H9 (cell line): Measurements from ENCODE around the gene FUS. TPM values are rescaled to one million over a fixed set of nuclear protein-coding genes. Genes with fewer than 3 reads are reported as not detected.

Source experiments
- DNase-seq: peaks from one replicate; pipeline ENCODE4 v3.0.0-alpha.2; 2017
- H2AFZ ChIP-seq: one replicate; pipeline ENCODE4 v1.6.1; 2013; ENCODE audit warnings: mild to moderate bottlenecking, low read length, control low read depth, moderate library complexity
- H2AK5ac ChIP-seq: 2 replicates; pipeline ENCODE4 v1.6.1; 2013; ENCODE audit warnings: low read length, control low read depth, mixed read lengths; ENCODE audit not compliant: insufficient read length
- H2BK120ac ChIP-seq: one replicate; pipeline ENCODE4 v1.6.1; 2013; ENCODE audit warnings: low read depth, mild to moderate bottlenecking, low read length, control low read depth, inconsistent platforms; ENCODE audit not compliant: poor library complexity, severe bottlenecking
- H2BK12ac ChIP-seq: 2 replicates; pipeline ENCODE4 v1.6.1; 2013; ENCODE audit warnings: low read length, control low read depth, mixed read lengths, low read depth; ENCODE audit not compliant: insufficient read length
- H2BK15ac ChIP-seq: 2 replicates; pipeline ENCODE4 v1.6.1; 2013; ENCODE audit warnings: low read depth, low read length, control low read depth
- H2BK20ac ChIP-seq: one replicate; pipeline ENCODE4 v1.6.1; 2013; ENCODE audit warnings: low read depth, mild to moderate bottlenecking, low read length, control low read depth, inconsistent platforms; ENCODE audit not compliant: poor library complexity, severe bottlenecking
- H2BK5ac ChIP-seq: 2 replicates; pipeline ENCODE4 v1.6.1; 2013; ENCODE audit warnings: low read length, control low read depth, mixed read lengths; ENCODE audit not compliant: insufficient read length
- H3K14ac ChIP-seq: 2 replicates; pipeline ENCODE4 v1.6.1; 2013; ENCODE audit warnings: low read length, control low read depth; ENCODE audit not compliant: insufficient read depth
- H3K18ac ChIP-seq: 2 replicates; pipeline ENCODE4 v1.6.1; 2013; ENCODE audit warnings: low read depth, mild to moderate bottlenecking, mixed read lengths, low read length, control low read depth; ENCODE audit not compliant: insufficient read length
- H3K23ac ChIP-seq: 2 replicates; pipeline ENCODE4 v1.6.1; 2013; ENCODE audit warnings: low read length, control low read depth, mixed read lengths, low read depth; ENCODE audit not compliant: insufficient read length
- H3K23me2 ChIP-seq: 2 replicates; pipeline ENCODE4 v1.6.1; 2013; ENCODE audit warnings: low read depth, mild to moderate bottlenecking, mixed read lengths, low read length, control low read depth; ENCODE audit not compliant: insufficient read length, poor library complexity, severe bottlenecking
- H3K27ac ChIP-seq: 2 replicates; pipeline ENCODE4 v1.5.1; 2013; ENCODE audit warnings: low read length, control low read depth, mixed read lengths, low read depth; ENCODE audit not compliant: insufficient read length
- H3K27me3 ChIP-seq: 2 replicates; pipeline ENCODE4 v1.6.1; 2013; ENCODE audit warnings: low read length, control low read depth, inconsistent platforms; ENCODE audit not compliant: insufficient read depth
- H3K4ac ChIP-seq: 2 replicates; pipeline ENCODE4 v1.6.1; 2013; ENCODE audit warnings: low read depth, mild to moderate bottlenecking, control low read depth, inconsistent platforms, low read length, moderate library complexity
- H3K4me1 ChIP-seq: 2 replicates; pipeline ENCODE4 v1.6.1; 2013; ENCODE audit warnings: low read length, control low read depth, inconsistent platforms; ENCODE audit not compliant: insufficient read depth
- H3K4me2 ChIP-seq: 2 replicates; pipeline ENCODE4 v1.6.1; 2013; ENCODE audit warnings: low read length, control low read depth, mixed read lengths; ENCODE audit not compliant: insufficient read length, insufficient read depth
- H3K56ac ChIP-seq: 2 replicates; pipeline ENCODE4 v1.6.1; 2013; ENCODE audit warnings: low read depth, mild to moderate bottlenecking, mixed read lengths, low read length, control low read depth; ENCODE audit not compliant: insufficient read length
- H3K79me1 ChIP-seq: 2 replicates; pipeline ENCODE4 v1.6.1; 2013; ENCODE audit warnings: low read depth, mild to moderate bottlenecking, moderate library complexity, low read length, control low read depth, inconsistent platforms; ENCODE audit not compliant: insufficient read depth, poor library complexity, severe bottlenecking
- H3K79me2 ChIP-seq: 2 replicates; pipeline ENCODE4 v1.6.1; 2013; ENCODE audit warnings: low read length, control low read depth, inconsistent platforms; ENCODE audit not compliant: insufficient read depth
- H3K9ac ChIP-seq: 2 replicates; pipeline ENCODE4 v1.6.1; 2013; ENCODE audit warnings: low read length, control low read depth, mixed read lengths; ENCODE audit not compliant: insufficient read length; ENCODE audit errors: extremely low read depth
- H3K9me3 ChIP-seq: one replicate; pipeline ENCODE4 v1.6.1; 2013; ENCODE audit warnings: low read depth, low read length, inconsistent platforms; ENCODE audit not compliant: control insufficient read depth
- H3T11ph ChIP-seq: one replicate; pipeline ENCODE4 v1.6.1; 2013; ENCODE audit warnings: mild to moderate bottlenecking, low read length, control low read depth, inconsistent platforms
- H4K20me1 ChIP-seq: one replicate; pipeline ENCODE4 v1.6.1; 2013; ENCODE audit not compliant: control insufficient read depth, insufficient read length, insufficient read depth
- H4K5ac ChIP-seq: 2 replicates; pipeline ENCODE4 v1.6.1; 2013; ENCODE audit warnings: low read depth, mild to moderate bottlenecking, mixed read lengths, low read length, control low read depth; ENCODE audit not compliant: insufficient read length
- H4K8ac ChIP-seq: replicated peaks from 2 replicates; pipeline ENCODE4 v1.6.1; 2013; ENCODE audit warnings: low read length, control low read depth, mixed read lengths, low read depth; ENCODE audit not compliant: insufficient read length
- H4K91ac ChIP-seq: 2 replicates; pipeline ENCODE4 v1.6.1; 2013; ENCODE audit warnings: low read depth, mild to moderate bottlenecking, moderate library complexity, mixed read lengths, low read length, control low read depth; ENCODE audit not compliant: insufficient read length
- H3K27ac Mint-ChIP-seq, 3 experiments: 2 replicates in 2 of 3; 3 replicates in 1 of 3; pipeline ENCODE4 v1.8.0; 2020 to 2021; ENCODE audit warnings: mixed read lengths in 3 of 3, mild to moderate bottlenecking in 1 of 3, moderate library complexity in 1 of 3
- H3K27me3 Mint-ChIP-seq: 2 replicates; pipeline ENCODE4 v1.8.0; 2021; ENCODE audit warnings: low read depth, mild to moderate bottlenecking, moderate library complexity, mixed read lengths
- H3K36me3 Mint-ChIP-seq, 3 experiments: 2 replicates in 2 of 3; 3 replicates in 1 of 3; pipeline ENCODE4 v1.8.0; 2020 to 2021; ENCODE audit warnings: low read depth in 3 of 3, mixed read lengths in 3 of 3; ENCODE audit not compliant: insufficient read depth in 1 of 3
- H3K4me1 Mint-ChIP-seq, 2 experiments: 2 replicates each; pipeline ENCODE4 v1.8.0; 2020; ENCODE audit warnings: mixed read lengths in 2 of 2
- H3K4me3 Mint-ChIP-seq, 2 experiments: 2 replicates in 1 of 2; 3 replicates in 1 of 2; pipeline ENCODE4 v1.8.0; 2020 to 2021; ENCODE audit warnings: mild to moderate bottlenecking in 2 of 2, mixed read lengths in 2 of 2, moderate library complexity in 1 of 2
- H3K9me3 Mint-ChIP-seq, 2 experiments: 2 replicates in 1 of 2; 3 replicates in 1 of 2; pipeline ENCODE4 v1.8.0; 2020; ENCODE audit warnings: mild to moderate bottlenecking in 2 of 2, mixed read lengths in 2 of 2, moderate library complexity in 1 of 2
- WGBS: extraction: QIAGEN DNeasy Blood & Tissue Kit; methylation state at CpG from one replicate; pipeline ENCODE4 v1.1.7; 2013; ENCODE audit warnings: missing lambda C conversion rate, low lambda C conversion rate, mixed read lengths; ENCODE audit not compliant: insufficient read length; ENCODE audit errors: extremely low coverage; 5-methylcytosine and 5-hydroxymethylcytosine counted together
- total RNA-seq: library from RNA; stranded (reverse); gene quantifications from 2 replicates; pipeline ENCODE4 v1.2.1, GENCODE V29; 2021
- TF ChIP-seq, protein P1 (sequence below): fragments of 200-600 bp; sonication (generic); conservative IDR thresholded peaks from 3 replicates; pipeline ENCODE4 v1.8.0; 2021; ENCODE audit warnings: antibody characterized with exemption, mild to moderate bottlenecking

FUS gene
- total RNA-seq, 1 experiment from 2014 or later, result 1,034 TPM

GRCh38 chr16:31132303-31132979, 47.5 kb upstream of the FUS start:
- Mint-ChIP-seq H3K27me3 (no peaks in the 10 kb centered on the region), H3K9me3 (no peaks in the 10 kb centered on the region; a peak in 1 of 5 replicates), H3K4me1 (peaks cover 45 to 53% of the 10 kb centered on the region in 2 experiments), H3K4me3 (no peak overlapping the region), H3K27ac (peak overlapping the region in 2 of 3 experiments; percentile 74 to 88; a peak in 3 of 7 replicates), H3K36me3 (peaks cover 27 to 44% (median 40%) of the 10 kb centered on the region in 3 experiments)
- H2AK5ac ChIP-seq, result no peak overlapping the region
- H3K23me2 ChIP-seq, result peaks cover 5% of the 10 kb centered on the region
- H2BK5ac ChIP-seq, result no peak overlapping the region
- H4K20me1 ChIP-seq, result no peaks in the 10 kb centered on the region
- H4K91ac ChIP-seq, result no peak overlapping the region
- no peaks in the 10 kb centered on the region for H3K27me3 ChIP-seq
- H3K23ac ChIP-seq, result no peak overlapping the region
- no CpG with 5 or more reads among the region's 20 CpGs for WGBS
- H3K9me3 ChIP-seq, result no peaks in the 10 kb centered on the region
- no peak for DNase-seq
- H3K18ac ChIP-seq, result no peak overlapping the region
- no peak overlapping the region for H3K4me2 ChIP-seq
- H2BK20ac ChIP-seq, result no peak overlapping the region
- no peak overlapping the region for H3K14ac ChIP-seq
- H2AFZ ChIP-seq, result no peak overlapping the region
- TF ChIP-seq, protein P1, sequence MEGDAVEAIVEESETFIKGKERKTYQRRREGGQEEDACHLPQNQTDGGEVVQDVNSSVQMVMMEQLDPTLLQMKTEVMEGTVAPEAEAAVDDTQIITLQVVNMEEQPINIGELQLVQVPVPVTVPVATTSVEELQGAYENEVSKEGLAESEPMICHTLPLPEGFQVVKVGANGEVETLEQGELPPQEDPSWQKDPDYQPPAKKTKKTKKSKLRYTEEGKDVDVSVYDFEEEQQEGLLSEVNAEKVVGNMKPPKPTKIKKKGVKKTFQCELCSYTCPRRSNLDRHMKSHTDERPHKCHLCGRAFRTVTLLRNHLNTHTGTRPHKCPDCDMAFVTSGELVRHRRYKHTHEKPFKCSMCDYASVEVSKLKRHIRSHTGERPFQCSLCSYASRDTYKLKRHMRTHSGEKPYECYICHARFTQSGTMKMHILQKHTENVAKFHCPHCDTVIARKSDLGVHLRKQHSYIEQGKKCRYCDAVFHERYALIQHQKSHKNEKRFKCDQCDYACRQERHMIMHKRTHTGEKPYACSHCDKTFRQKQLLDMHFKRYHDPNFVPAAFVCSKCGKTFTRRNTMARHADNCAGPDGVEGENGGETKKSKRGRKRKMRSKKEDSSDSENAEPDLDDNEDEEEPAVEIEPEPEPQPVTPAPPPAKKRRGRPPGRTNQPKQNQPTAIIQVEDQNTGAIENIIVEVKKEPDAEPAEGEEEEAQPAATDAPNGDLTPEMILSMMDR, result no peak
- H3K4me1 ChIP-seq, result peaks cover 18% of the 10 kb centered on the region; the same call in 1 of the 2 replicates
- H3K56ac ChIP-seq, result no peak overlapping the region
- no peak overlapping the region for H2BK15ac ChIP-seq
- no peak overlapping the region for H3T11ph ChIP-seq
- H2BK12ac ChIP-seq, result no peak overlapping the region
- peaks cover 5% of the 10 kb centered on the region for H3K79me1 ChIP-seq
- no peak overlapping the region for H4K8ac ChIP-seq
- H3K9ac ChIP-seq, result no peak overlapping the region
- H3K79me2 ChIP-seq, result peaks cover 4% of the 10 kb centered on the region; the same call in 1 of the 2 replicates
- no peak overlapping the region for H3K4ac ChIP-seq
- no peak overlapping the region for H3K27ac ChIP-seq
- H2BK120ac ChIP-seq, result no peak overlapping the region
- no peak overlapping the region for H4K5ac ChIP-seq
